WTC11 (cell line): ENCODE results near the gene PDE6B. TPM values are rescaled to one million over a fixed set of nuclear protein-coding genes. Genes with fewer than 3 reads are reported as not detected.
A peak's percentile ranks its signal among the peaks of the same experiment; 100 is the strongest.

Experiments used
- CBFB ChIP-seq: sonication (generic); formaldehyde crosslinking; IDR thresholded peaks from 2 replicates; pipeline ENCODE4 v1.8.1; 2022; ENCODE audit warnings: mild to moderate bottlenecking, low read depth, missing genetic modification reagents
- CREM ChIP-seq: sonication (generic); formaldehyde crosslinking; IDR thresholded peaks from 2 replicates; pipeline ENCODE4 v1.8.1; 2022; ENCODE audit warnings: mild to moderate bottlenecking, missing genetic modification reagents, moderate library complexity
- ELF4 ChIP-seq: sonication (generic); formaldehyde crosslinking; IDR thresholded peaks from 2 replicates; pipeline ENCODE4 v1.8.1; 2022; ENCODE audit warnings: low read depth, mild to moderate bottlenecking, moderate library complexity, missing genetic modification reagents
- ESRRA ChIP-seq: sonication (generic); formaldehyde crosslinking; IDR thresholded peaks from 2 replicates; pipeline ENCODE4 v1.8.1; 2022; ENCODE audit warnings: mild to moderate bottlenecking, missing genetic modification reagents, borderline replicate concordance
- ETV6 ChIP-seq: sonication (generic); formaldehyde crosslinking; IDR thresholded peaks from 2 replicates; pipeline ENCODE4 v1.8.1; 2022; ENCODE audit warnings: mild to moderate bottlenecking, missing genetic modification reagents
- IRF2 ChIP-seq: sonication (generic); formaldehyde crosslinking; IDR thresholded peaks from 2 replicates; pipeline ENCODE4 v1.8.0; 2022; ENCODE audit warnings: low read depth, missing genetic modification reagents, borderline replicate concordance
- KAT7 ChIP-seq: sonication (generic); formaldehyde crosslinking; IDR thresholded peaks from 2 replicates; pipeline ENCODE4 v1.8.1; 2023; ENCODE audit warnings: missing genetic modification reagents, mild to moderate bottlenecking, borderline replicate concordance
- NR3C1 ChIP-seq: sonication (generic); formaldehyde crosslinking; conservative IDR thresholded peaks from 2 replicates; pipeline ENCODE4 v1.8.1; 2023; ENCODE audit warnings: low read depth, mild to moderate bottlenecking, missing genetic modification reagents
- RORB ChIP-seq: fragments of 250-450 bp; sonication (Bioruptor Pico); IDR thresholded peaks from 2 replicates; pipeline ENCODE4 v1.9.0; 2021; ENCODE audit warnings: mild to moderate bottlenecking
- SP1 ChIP-seq: sonication (generic); formaldehyde crosslinking; conservative IDR thresholded peaks from 2 replicates; pipeline ENCODE4 v1.8.1; 2022; ENCODE audit warnings: missing genetic modification reagents
- TP53 ChIP-seq: sonication (generic); formaldehyde crosslinking; IDR thresholded peaks from 2 replicates; pipeline ENCODE4 v1.8.1; 2023; ENCODE audit warnings: mild to moderate bottlenecking, missing genetic modification reagents
- ZNF121 ChIP-seq: sonication (generic); formaldehyde crosslinking; IDR thresholded peaks from 2 replicates; pipeline ENCODE4 v1.8.0; 2023; ENCODE audit warnings: missing genetic modification reagents
- ZNF138 ChIP-seq: sonication (generic); formaldehyde crosslinking; conservative IDR thresholded peaks from 2 replicates; pipeline ENCODE4 v1.8.1; 2022; ENCODE audit warnings: mild to moderate bottlenecking, moderate library complexity, missing genetic modification reagents
- ZNF317 ChIP-seq: sonication (generic); formaldehyde crosslinking; IDR thresholded peaks from 2 replicates; pipeline ENCODE4 v1.8.1; 2023; ENCODE audit warnings: low read depth, mild to moderate bottlenecking, moderate library complexity, missing genetic modification reagents, borderline replicate concordance
- total RNA-seq: library from RNA; stranded (reverse); gene quantifications from 3 replicates; pipeline ENCODE4 v1.2.3, GENCODE V29; 2021
- TF ChIP-seq, protein P1 (sequence below): fragments of 250-450 bp; sonication (Bioruptor Pico); IDR thresholded peaks from 2 replicates; pipeline ENCODE4 v1.9.0; 2021; ENCODE audit warnings: mild to moderate bottlenecking
- TF ChIP-seq, protein P2 (sequence below): fragments of 250-450 bp; sonication (Bioruptor Pico); IDR thresholded peaks from 2 replicates; pipeline ENCODE4 v1.9.0; 2021; ENCODE audit warnings: moderate library complexity, mild to moderate bottlenecking, inconsistent platforms, borderline replicate concordance
- TF ChIP-seq, protein P3 (sequence below): sonication (generic); formaldehyde crosslinking; IDR thresholded peaks from 2 replicates; pipeline ENCODE4 v1.8.0; 2022; ENCODE audit warnings: mild to moderate bottlenecking, missing genetic modification reagents
- TF ChIP-seq, protein P4 (sequence below): sonication (generic); formaldehyde crosslinking; IDR thresholded peaks from 2 replicates; pipeline ENCODE4 v1.8.0; 2022; ENCODE audit warnings: missing genetic modification reagents
- TF ChIP-seq, protein P5 (sequence below): sonication (generic); formaldehyde crosslinking; IDR thresholded peaks from 2 replicates; pipeline ENCODE4 v1.8.1; 2023; ENCODE audit warnings: mild to moderate bottlenecking, missing genetic modification reagents
- TF ChIP-seq, protein P6 (sequence below): sonication (generic); formaldehyde crosslinking; IDR thresholded peaks from 2 replicates; pipeline ENCODE4 v1.8.1; 2022; ENCODE audit warnings: mild to moderate bottlenecking, missing genetic modification reagents, moderate library complexity, borderline replicate concordance
- TF ChIP-seq, protein P7 (sequence below): sonication (generic); formaldehyde crosslinking; IDR thresholded peaks from 2 replicates; pipeline ENCODE4 v1.8.1; 2023; ENCODE audit warnings: mild to moderate bottlenecking, missing genetic modification reagents, moderate library complexity
- TF ChIP-seq, protein P8 (sequence below): fragments of 250-450 bp; sonication (Bioruptor Pico); IDR thresholded peaks from 2 replicates; pipeline ENCODE4 v1.8.0; 2021; ENCODE audit warnings: mild to moderate bottlenecking
- TF ChIP-seq, protein P9 (sequence below): fragments of 250-450 bp; sonication (Bioruptor Pico); IDR thresholded peaks from 2 replicates; pipeline ENCODE4 v1.9.0; 2021; ENCODE audit warnings: mild to moderate bottlenecking

The PDE6B gene
- total RNA-seq, 1 experiment from 2014 or later = 7.1 TPM

DNA sequence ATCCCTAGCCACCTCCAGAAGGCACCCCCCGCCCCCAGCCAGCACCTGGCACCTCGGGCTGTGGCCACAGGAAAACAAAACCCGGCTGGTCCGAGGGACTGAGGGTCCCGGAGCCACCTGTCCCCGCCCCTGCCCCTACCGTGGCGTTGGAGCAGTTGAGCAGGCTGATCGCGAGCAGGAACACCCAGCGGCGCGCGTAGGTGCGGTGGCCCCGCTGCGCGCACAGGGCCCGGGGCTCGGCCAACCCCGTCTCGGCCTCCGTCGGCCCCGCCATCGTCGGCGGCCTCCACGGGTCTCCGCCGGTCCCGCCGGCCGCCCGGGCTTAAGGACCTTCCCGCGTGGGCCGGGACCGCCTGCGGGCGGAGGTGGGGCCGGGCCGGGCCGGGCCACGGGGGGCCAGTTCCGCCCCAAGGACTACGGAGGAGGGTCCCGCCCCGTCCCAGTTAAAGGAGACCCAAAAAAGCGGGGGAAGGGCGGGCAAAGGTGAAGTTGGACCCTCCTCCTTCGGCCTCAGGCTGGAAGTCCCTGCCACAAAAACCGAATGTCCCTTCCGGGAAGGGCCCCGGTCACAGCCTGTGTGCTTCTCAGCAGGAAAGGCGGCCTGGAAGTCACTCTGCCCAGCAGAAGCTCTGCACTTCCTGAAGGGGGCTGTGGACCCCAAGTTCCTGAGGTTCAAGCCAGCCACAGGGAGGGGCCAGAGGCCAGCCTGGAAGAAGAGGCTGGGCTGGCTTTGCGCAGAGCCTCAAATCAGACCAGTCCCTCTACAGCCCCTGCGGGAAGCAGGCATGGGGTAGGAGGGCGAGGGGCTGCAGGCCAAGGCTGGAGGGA lies 63.7 kb downstream of the PDE6B start, which contains the start of gene SLC49A3 (continued):
- TF ChIP-seq, protein P1, sequence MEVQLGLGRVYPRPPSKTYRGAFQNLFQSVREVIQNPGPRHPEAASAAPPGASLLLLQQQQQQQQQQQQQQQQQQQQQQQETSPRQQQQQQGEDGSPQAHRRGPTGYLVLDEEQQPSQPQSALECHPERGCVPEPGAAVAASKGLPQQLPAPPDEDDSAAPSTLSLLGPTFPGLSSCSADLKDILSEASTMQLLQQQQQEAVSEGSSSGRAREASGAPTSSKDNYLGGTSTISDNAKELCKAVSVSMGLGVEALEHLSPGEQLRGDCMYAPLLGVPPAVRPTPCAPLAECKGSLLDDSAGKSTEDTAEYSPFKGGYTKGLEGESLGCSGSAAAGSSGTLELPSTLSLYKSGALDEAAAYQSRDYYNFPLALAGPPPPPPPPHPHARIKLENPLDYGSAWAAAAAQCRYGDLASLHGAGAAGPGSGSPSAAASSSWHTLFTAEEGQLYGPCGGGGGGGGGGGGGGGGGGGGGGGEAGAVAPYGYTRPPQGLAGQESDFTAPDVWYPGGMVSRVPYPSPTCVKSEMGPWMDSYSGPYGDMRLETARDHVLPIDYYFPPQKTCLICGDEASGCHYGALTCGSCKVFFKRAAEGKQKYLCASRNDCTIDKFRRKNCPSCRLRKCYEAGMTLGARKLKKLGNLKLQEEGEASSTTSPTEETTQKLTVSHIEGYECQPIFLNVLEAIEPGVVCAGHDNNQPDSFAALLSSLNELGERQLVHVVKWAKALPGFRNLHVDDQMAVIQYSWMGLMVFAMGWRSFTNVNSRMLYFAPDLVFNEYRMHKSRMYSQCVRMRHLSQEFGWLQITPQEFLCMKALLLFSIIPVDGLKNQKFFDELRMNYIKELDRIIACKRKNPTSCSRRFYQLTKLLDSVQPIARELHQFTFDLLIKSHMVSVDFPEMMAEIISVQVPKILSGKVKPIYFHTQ = no peak
- TF ChIP-seq, protein P2, sequence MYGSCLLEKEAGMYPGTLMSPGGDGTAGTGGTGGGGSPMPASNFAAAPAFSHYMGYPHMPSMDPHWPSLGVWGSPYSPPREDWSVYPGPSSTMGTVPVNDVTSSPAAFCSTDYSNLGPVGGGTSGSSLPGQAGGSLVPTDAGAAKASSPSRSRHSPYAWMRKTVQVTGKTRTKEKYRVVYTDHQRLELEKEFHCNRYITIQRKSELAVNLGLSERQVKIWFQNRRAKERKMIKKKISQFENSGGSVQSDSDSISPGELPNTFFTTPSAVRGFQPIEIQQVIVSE = no peak
- TF ChIP-seq ZNF121 (no peak), ZNF317 (no peak), IRF2 (CRISPR knock-in tag) (no peak), RORB (CRISPR knock-in tag) (no peak), NR3C1 (CRISPR knock-in tag) (peak; percentile 18; the same call in 1 of the 2 replicates), KAT7 (no peak), ESRRA (peak; percentile 12; the same call in 1 of the 2 replicates), ZNF138 (CRISPR knock-in tag) (no peak), CREM (peak; percentile 42; the same call in 1 of the 2 replicates), SP1 (CRISPR knock-in tag) (peak; percentile 48), ETV6 (CRISPR knock-in tag) (peak; percentile 91), TP53 (0 out of 2 replicates have a peak, but pooled peaks have one; percentile 35), CBFB (CRISPR knock-in tag) (peak; percentile 76; the same call in 1 of the 2 replicates), ELF4 (CRISPR knock-in tag) (no peak)
- TF ChIP-seq, protein P3, sequence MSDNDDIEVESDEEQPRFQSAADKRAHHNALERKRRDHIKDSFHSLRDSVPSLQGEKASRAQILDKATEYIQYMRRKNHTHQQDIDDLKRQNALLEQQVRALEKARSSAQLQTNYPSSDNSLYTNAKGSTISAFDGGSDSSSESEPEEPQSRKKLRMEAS (CRISPR knock-in tag) = peak; percentile 19; the same call in 1 of the 2 replicates
- TF ChIP-seq, protein P4, sequence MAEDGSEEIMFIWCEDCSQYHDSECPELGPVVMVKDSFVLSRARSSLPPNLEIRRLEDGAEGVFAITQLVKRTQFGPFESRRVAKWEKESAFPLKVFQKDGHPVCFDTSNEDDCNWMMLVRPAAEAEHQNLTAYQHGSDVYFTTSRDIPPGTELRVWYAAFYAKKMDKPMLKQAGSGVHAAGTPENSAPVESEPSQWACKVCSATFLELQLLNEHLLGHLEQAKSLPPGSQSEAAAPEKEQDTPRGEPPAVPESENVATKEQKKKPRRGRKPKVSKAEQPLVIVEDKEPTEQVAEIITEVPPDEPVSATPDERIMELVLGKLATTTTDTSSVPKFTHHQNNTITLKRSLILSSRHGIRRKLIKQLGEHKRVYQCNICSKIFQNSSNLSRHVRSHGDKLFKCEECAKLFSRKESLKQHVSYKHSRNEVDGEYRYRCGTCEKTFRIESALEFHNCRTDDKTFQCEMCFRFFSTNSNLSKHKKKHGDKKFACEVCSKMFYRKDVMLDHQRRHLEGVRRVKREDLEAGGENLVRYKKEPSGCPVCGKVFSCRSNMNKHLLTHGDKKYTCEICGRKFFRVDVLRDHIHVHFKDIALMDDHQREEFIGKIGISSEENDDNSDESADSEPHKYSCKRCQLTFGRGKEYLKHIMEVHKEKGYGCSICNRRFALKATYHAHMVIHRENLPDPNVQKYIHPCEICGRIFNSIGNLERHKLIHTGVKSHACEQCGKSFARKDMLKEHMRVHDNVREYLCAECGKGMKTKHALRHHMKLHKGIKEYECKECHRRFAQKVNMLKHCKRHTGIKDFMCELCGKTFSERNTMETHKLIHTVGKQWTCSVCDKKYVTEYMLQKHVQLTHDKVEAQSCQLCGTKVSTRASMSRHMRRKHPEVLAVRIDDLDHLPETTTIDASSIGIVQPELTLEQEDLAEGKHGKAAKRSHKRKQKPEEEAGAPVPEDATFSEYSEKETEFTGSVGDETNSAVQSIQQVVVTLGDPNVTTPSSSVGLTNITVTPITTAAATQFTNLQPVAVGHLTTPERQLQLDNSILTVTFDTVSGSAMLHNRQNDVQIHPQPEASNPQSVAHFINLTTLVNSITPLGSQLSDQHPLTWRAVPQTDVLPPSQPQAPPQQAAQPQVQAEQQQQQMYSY (CRISPR knock-in tag) = 0 out of 2 replicates have a peak, but pooled peaks have one; percentile 35
- TF ChIP-seq, protein P5, sequence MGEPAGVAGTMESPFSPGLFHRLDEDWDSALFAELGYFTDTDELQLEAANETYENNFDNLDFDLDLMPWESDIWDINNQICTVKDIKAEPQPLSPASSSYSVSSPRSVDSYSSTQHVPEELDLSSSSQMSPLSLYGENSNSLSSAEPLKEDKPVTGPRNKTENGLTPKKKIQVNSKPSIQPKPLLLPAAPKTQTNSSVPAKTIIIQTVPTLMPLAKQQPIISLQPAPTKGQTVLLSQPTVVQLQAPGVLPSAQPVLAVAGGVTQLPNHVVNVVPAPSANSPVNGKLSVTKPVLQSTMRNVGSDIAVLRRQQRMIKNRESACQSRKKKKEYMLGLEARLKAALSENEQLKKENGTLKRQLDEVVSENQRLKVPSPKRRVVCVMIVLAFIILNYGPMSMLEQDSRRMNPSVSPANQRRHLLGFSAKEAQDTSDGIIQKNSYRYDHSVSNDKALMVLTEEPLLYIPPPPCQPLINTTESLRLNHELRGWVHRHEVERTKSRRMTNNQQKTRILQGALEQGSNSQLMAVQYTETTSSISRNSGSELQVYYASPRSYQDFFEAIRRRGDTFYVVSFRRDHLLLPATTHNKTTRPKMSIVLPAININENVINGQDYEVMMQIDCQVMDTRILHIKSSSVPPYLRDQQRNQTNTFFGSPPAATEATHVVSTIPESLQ (CRISPR knock-in tag) = no peak
- TF ChIP-seq, protein P6, sequence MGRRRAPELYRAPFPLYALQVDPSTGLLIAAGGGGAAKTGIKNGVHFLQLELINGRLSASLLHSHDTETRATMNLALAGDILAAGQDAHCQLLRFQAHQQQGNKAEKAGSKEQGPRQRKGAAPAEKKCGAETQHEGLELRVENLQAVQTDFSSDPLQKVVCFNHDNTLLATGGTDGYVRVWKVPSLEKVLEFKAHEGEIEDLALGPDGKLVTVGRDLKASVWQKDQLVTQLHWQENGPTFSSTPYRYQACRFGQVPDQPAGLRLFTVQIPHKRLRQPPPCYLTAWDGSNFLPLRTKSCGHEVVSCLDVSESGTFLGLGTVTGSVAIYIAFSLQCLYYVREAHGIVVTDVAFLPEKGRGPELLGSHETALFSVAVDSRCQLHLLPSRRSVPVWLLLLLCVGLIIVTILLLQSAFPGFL (CRISPR knock-in tag) = no peak
- TF ChIP-seq, protein P7, sequence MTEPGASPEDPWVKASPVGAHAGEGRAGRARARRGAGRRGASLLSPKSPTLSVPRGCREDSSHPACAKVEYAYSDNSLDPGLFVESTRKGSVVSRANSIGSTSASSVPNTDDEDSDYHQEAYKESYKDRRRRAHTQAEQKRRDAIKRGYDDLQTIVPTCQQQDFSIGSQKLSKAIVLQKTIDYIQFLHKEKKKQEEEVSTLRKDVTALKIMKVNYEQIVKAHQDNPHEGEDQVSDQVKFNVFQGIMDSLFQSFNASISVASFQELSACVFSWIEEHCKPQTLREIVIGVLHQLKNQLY (CRISPR knock-in tag) = no peak
- TF ChIP-seq, protein P8, sequence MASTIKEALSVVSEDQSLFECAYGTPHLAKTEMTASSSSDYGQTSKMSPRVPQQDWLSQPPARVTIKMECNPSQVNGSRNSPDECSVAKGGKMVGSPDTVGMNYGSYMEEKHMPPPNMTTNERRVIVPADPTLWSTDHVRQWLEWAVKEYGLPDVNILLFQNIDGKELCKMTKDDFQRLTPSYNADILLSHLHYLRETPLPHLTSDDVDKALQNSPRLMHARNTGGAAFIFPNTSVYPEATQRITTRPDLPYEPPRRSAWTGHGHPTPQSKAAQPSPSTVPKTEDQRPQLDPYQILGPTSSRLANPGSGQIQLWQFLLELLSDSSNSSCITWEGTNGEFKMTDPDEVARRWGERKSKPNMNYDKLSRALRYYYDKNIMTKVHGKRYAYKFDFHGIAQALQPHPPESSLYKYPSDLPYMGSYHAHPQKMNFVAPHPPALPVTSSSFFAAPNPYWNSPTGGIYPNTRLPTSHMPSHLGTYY (CRISPR knock-in tag) = no peak
- TF ChIP-seq, protein P9, sequence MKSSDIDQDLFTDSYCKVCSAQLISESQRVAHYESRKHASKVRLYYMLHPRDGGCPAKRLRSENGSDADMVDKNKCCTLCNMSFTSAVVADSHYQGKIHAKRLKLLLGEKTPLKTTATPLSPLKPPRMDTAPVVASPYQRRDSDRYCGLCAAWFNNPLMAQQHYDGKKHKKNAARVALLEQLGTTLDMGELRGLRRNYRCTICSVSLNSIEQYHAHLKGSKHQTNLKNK (CRISPR knock-in tag) = no peak
